ENCODE data around the gene SERPINE1.
A peak's percentile ranks its signal among the peaks of the same experiment; 100 is the strongest.

Gene SERPINE1

GRCh38 chr7:101167645-101168411 lies 40.9 kb downstream of the SERPINE1 start:
- no peaks in the 10 kb centered on the region for H3K36me3 ChIP-seq (ENCODE audit: insufficient read depth, low read length)
- no peak for TF ChIP-seq EZH2 (IDR thresholded peaks at IDR 0.05; ENCODE audit: borderline replicate concordance, low read depth, low read length, severe bottlenecking)
- no peak for TF ChIP-seq CTCF (IDR thresholded peaks at IDR 0.05; ENCODE audit: borderline replicate concordance, extremely low read depth, low read length, poor library complexity, severe bottlenecking)
- no peak overlapping the region for H3K4me3 ChIP-seq (ENCODE audit: low read depth in 1 of 2, low read length in 2 of 2)
- no peak overlapping the region for H3K9ac ChIP-seq (ENCODE audit: low read depth, low read length)
- ATAC-seq (ENCODE audit: insufficient read depth, low read depth) (no peak), DNase-seq (no peak)
- H4K20me1 ChIP-seq (ENCODE audit: insufficient read depth, low read length) = peaks cover 67% of the 10 kb centered on the region
- H3K9me3 ChIP-seq (ENCODE audit: insufficient read depth, low read length, severe bottlenecking) = no peaks in the 10 kb centered on the region
- peak overlapping the region; percentile 46; the same call in 1 of the 2 replicates for H3K4me2 ChIP-seq (ENCODE audit: insufficient read depth, low read length)
- peaks cover 3% of the 10 kb centered on the region for H3K79me2 ChIP-seq (ENCODE audit: insufficient read depth, low read length)
- no peak overlapping the region for H2AFZ ChIP-seq (ENCODE audit: low read depth, low read length)
- H3K4me1 ChIP-seq (ENCODE audit: insufficient read depth, low read length) = peaks cover 83% of the 10 kb centered on the region
- H3K27ac ChIP-seq (ENCODE audit: low read length) = no peak overlapping the region
- H3K27me3 ChIP-seq (ENCODE audit: insufficient read depth, low read length, poor library complexity) = peaks cover 17% of the 10 kb centered on the region

- H3K36me3 ChIP-seq (ENCODE audit: insufficient read depth, low read length) = no peaks in the 10 kb centered on the region
- ATAC-seq (ENCODE audit: insufficient read depth, low read depth) (no peak), DNase-seq (no peak)
- peaks cover 67% of the 10 kb centered on the region for H4K20me1 ChIP-seq (ENCODE audit: insufficient read depth, low read length)
- H2AFZ ChIP-seq (ENCODE audit: low read depth, low read length) = no peak overlapping the region
- TF ChIP-seq CTCF (IDR thresholded peaks at IDR 0.05; ENCODE audit: borderline replicate concordance, extremely low read depth, low read length, poor library complexity, severe bottlenecking) = no peak
- no peak for TF ChIP-seq EZH2 (IDR thresholded peaks at IDR 0.05; ENCODE audit: borderline replicate concordance, low read depth, low read length, severe bottlenecking)
- H3K4me2 ChIP-seq (ENCODE audit: insufficient read depth, low read length) = no peak overlapping the region
- no peak overlapping the region for H3K27ac ChIP-seq (ENCODE audit: low read length)
- peaks cover 3% of the 10 kb centered on the region for H3K79me2 ChIP-seq (ENCODE audit: insufficient read depth, low read length)
- no peaks in the 10 kb centered on the region for H3K9me3 ChIP-seq (ENCODE audit: insufficient read depth, low read length, severe bottlenecking)
- H3K4me1 ChIP-seq (ENCODE audit: insufficient read depth, low read length) = peaks cover 79% of the 10 kb centered on the region
- no peak overlapping the region for H3K9ac ChIP-seq (ENCODE audit: low read depth, low read length)
- H3K4me3 ChIP-seq (ENCODE audit: low read depth in 1 of 2, low read length in 2 of 2) = no peak overlapping the region
- H3K27me3 ChIP-seq (ENCODE audit: insufficient read depth, low read length, poor library complexity) = peaks cover 17% of the 10 kb centered on the region
Measured at GRCh38 chr7:101168412-101169049, 41.6 kb downstream of the SERPINE1 start.

- H3K36me3 ChIP-seq (ENCODE audit: insufficient read depth, low read length) = no peaks in the 10 kb centered on the region
- peak overlapping the region; percentile 54 for H3K4me2 ChIP-seq (ENCODE audit: insufficient read depth, low read length)
- peaks cover 72% of the 10 kb centered on the region for H3K4me1 ChIP-seq (ENCODE audit: insufficient read depth, low read length)
- TF ChIP-seq EZH2 (IDR thresholded peaks at IDR 0.05; ENCODE audit: borderline replicate concordance, low read depth, low read length, severe bottlenecking) = no peak
- TF ChIP-seq CTCF (IDR thresholded peaks at IDR 0.05; ENCODE audit: borderline replicate concordance, extremely low read depth, low read length, poor library complexity, severe bottlenecking) = no peak
- H3K27ac ChIP-seq (ENCODE audit: low read length) = no peak overlapping the region
- H3K27me3 ChIP-seq (ENCODE audit: insufficient read depth, low read length, poor library complexity) = peaks cover 17% of the 10 kb centered on the region
- H4K20me1 ChIP-seq (ENCODE audit: insufficient read depth, low read length) = peaks cover 64% of the 10 kb centered on the region
- ATAC-seq (ENCODE audit: insufficient read depth, low read depth) (peak; percentile 1; the same call in 1 of the 3 replicates), DNase-seq (no peak)
- H3K79me2 ChIP-seq (ENCODE audit: insufficient read depth, low read length) = no peaks in the 10 kb centered on the region; the same call in 1 of the 2 replicates
- H3K4me3 ChIP-seq (ENCODE audit: low read depth in 1 of 2, low read length in 2 of 2) = peak overlapping the region in 1 of 2 experiments; percentile 28; a peak in 1 of 4 replicates
- no peak overlapping the region; the same call in 1 of the 2 replicates for H2AFZ ChIP-seq (ENCODE audit: low read depth, low read length)
- no peak overlapping the region for H3K9ac ChIP-seq (ENCODE audit: low read depth, low read length)
- H3K9me3 ChIP-seq (ENCODE audit: insufficient read depth, low read length, severe bottlenecking) = no peaks in the 10 kb centered on the region
Measured at GRCh38 chr7:101169110-101169837, 42.4 kb downstream of the SERPINE1 start.
